ENCODE measurements around the gene EEF2K. TPM values are rescaled to one million over a fixed set of nuclear protein-coding genes. Genes with fewer than 3 reads are reported as not detected.

EEF2K gene
- total RNA-seq, 4 donors from 2014 or later = 10.6 to 26.9 (median 16.2) TPM

- intact Hi-C loops (cut with DNase I) = no loop called here
- Histone ChIP-seq H3K27me3 (no peaks in the 10 kb centered on the region), H3K4me1 (peaks cover 3 to 50% (median 15%) of the 10 kb centered on the region in 3 donors), H3K27ac (peak overlapping the region; percentile 25 to 83 (median 72)), H3K36me3 (peaks cover 0 to 53% (median 0%) of the 10 kb centered on the region in 3 donors), H3K4me3 (peak overlapping the region in 1 of 4 donors; percentile 2), H3K9me3 (no peaks in the 10 kb centered on the region)
- 51 to 68% methylated on average over 13 to 14 of the region's 14 CpGs for WGBS, 2 donors
- TF ChIP-seq CTCF (IDR thresholded peaks at IDR 0.05) (no peak), POLR2A (IDR thresholded peaks at IDR 0.05) (no peak)
- no peak for DNase-seq
Measured at GRCh38 chr16:22232277-22233036, 26.4 kb downstream of the EEF2K start.

DNA sequence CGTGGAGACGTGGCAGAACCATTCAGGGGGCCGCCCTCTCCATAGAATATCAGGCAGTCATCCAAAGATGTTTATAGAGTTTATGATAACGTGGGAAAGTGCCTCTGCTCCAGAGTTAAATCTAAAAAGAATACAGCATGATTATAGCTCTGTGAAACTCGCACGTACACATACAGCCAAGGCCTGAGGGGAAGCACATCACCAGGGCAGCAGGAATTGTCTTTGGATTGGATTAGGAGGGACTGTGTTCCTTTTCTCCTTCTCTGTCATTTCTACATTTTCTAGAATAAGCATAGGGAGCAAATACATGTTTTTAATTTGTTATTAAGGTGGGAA, 26.9 kb downstream of the EEF2K start:
- Histone ChIP-seq H3K27me3 (no peaks in the 10 kb centered on the region), H3K4me3 (no peak overlapping the region), H3K36me3 (peaks cover 0 to 50% (median 3%) of the 10 kb centered on the region in 3 donors), H3K4me1 (peaks cover 3 to 55% (median 15%) of the 10 kb centered on the region in 3 donors), H3K9me3 (no peaks in the 10 kb centered on the region), H3K27ac (peak overlapping the region; percentile 25 to 83 (median 72))
- intact Hi-C loops (cut with DNase I) = no loop called here
- whole genome bisulfite sequencing, 2 donors = 30 to 44% methylated on average over 6 of the region's 6 CpGs
- DNase-seq = no peak
- no peak for TF ChIP-seq CTCF (IDR thresholded peaks at IDR 0.05)
- TF ChIP-seq POLR2A (IDR thresholded peaks at IDR 0.05) = no peak

- no peak for DNase-seq
- no peak for TF ChIP-seq POLR2A (IDR thresholded peaks at IDR 0.05)
- no peak for TF ChIP-seq CTCF (IDR thresholded peaks at IDR 0.05)
- Histone ChIP-seq H3K27me3 (no peaks in the 10 kb centered on the region), H3K36me3 (peaks cover 0 to 23% (median 6%) of the 10 kb centered on the region in 3 donors), H3K4me1 (peaks cover 3 to 75% (median 30%) of the 10 kb centered on the region in 3 donors), H3K27ac (peak overlapping the region in 1 of 4 donors; percentile 44), H3K4me3 (no peak overlapping the region), H3K9me3 (no peaks in the 10 kb centered on the region)
- intact Hi-C loops (cut with DNase I) = no loop called here
- 56 to 72% methylated on average over 8 of the region's 9 CpGs for WGBS, 2 donors
Measured at GRCh38 chr16:22235839-22236745, 30.0 kb downstream of the EEF2K start.

GRCh38 chr16:22239131-22239805, 33.2 kb downstream of the EEF2K start:
- no peak overlapping the region for H3K4me3 ChIP-seq
- no peak for DNase-seq
- no peaks in the 10 kb centered on the region for H3K27me3 ChIP-seq
- peaks cover 0 to 56% (median 25%) of the 10 kb centered on the region in 3 donors for H3K4me1 ChIP-seq
- intact Hi-C loops (cut with DNase I) = no loop called here
- H3K9me3 ChIP-seq = no peaks in the 10 kb centered on the region
- peak overlapping the region; percentile 21 to 83 (median 70) for H3K27ac ChIP-seq
- TF ChIP-seq CTCF (IDR thresholded peaks at IDR 0.05) = no peak
- H3K36me3 ChIP-seq = peaks cover 0 to 13% (median 6%) of the 10 kb centered on the region in 3 donors
- WGBS, 2 donors = 34 to 68% methylated on average over 11 to 14 of the region's 14 CpGs
